DND-41 (cell line): ENCODE results near the gene LRP6.

ENCODE experiments used
- CTCF ChIP-seq: IDR thresholded peaks from 2 replicates; pipeline ENCODE4 v1.5.1; 2012; ENCODE audit warnings: borderline replicate concordance, low read length, moderate library complexity, mild to moderate bottlenecking; ENCODE audit not compliant: poor library complexity, severe bottlenecking; ENCODE audit errors: extremely low read depth
- EZH2 ChIP-seq: IDR thresholded peaks from 3 replicates; pipeline ENCODE4 v1.6.1; 2012; ENCODE audit warnings: borderline replicate concordance, low read depth, mild to moderate bottlenecking, moderate library complexity, low read length, inconsistent platforms; ENCODE audit not compliant: severe bottlenecking

GRCh38 chr12:12254553-12254952 lies 12.3 kb downstream of the LRP6 start:
- TF ChIP-seq CTCF (no peak), EZH2 (no peak)
